ENCODE results near the gene MTMR11. TPM values are rescaled to one million over a fixed set of nuclear protein-coding genes. Genes with fewer than 3 reads are reported as not detected.

The MTMR11 gene
- total and polyA plus RNA-seq, 9 of the 15 experiments (the other 6 are each of a cell fraction or from before 2014, with no cell fraction given) = 0.09 to 1.6 (median 0.51) TPM

- TF ChIP-seq FUS (optimal IDR thresholded peaks at IDR 0.05; ENCODE audit: low read depth, low read length) (peak; percentile 14), ZNF609 (CRISPR knock-in tag; IDR thresholded peaks at IDR 0.05; ENCODE audit: borderline replicate concordance) (0 out of 2 replicates have a peak, but pooled peaks have one; percentile 58), TEAD1 (CRISPR knock-in tag; IDR thresholded peaks at IDR 0.05) (peak; percentile 5 to 82; a peak in 2 of 4 replicates), VEZF1 (CRISPR knock-in tag; IDR thresholded peaks at IDR 0.05) (peak; percentile 65; the same call in 1 of the 2 replicates), GTF2E2 (tag; IDR thresholded peaks at IDR 0.05) (peak; percentile 91), RBM14 (IDR thresholded peaks at IDR 0.05; ENCODE audit: borderline replicate concordance, insufficient read depth, low read depth, low read length) (no peak), PYGO2 (tag; IDR thresholded peaks at IDR 0.05) (peak; percentile 14; the same call in 1 of the 2 replicates), NFRKB (IDR thresholded peaks at IDR 0.05; ENCODE audit: low read depth) (peak; percentile 96), PURB (CRISPR knock-in tag; IDR thresholded peaks at IDR 0.05; ENCODE audit: low read depth) (no peak), MEIS2 (IDR thresholded peaks at IDR 0.05; ENCODE audit: partially characterized antibody) (peak; percentile 25), HINFP (tag; conservative IDR thresholded peaks at IDR 0.05; ENCODE audit: low read depth) (no peak), SNIP1 (IDR thresholded peaks at IDR 0.05; ENCODE audit: low read depth) (0 out of 2 replicates have a peak, but pooled peaks have one; percentile 34), ZBTB26 (CRISPR knock-in tag; IDR thresholded peaks at IDR 0.05) (peak; percentile 44; the same call in 1 of the 2 replicates), MAZ (CRISPR knock-in tag; conservative IDR thresholded peaks at IDR 0.05 in 1 of 2, IDR thresholded peaks at IDR 0.05 in 1 of 2) (peak; percentile 11 to 32; a peak in 1 of 4 replicates)
Measured at GRCh38 chr1:149888247-149888998, 48.3 kb downstream of the MTMR11 start (continued).

Data from K562 (cell line).